Fibroblast of villous mesenchyme (primary cell): Measurements from ENCODE around the gene MAGI1. TPM values are rescaled to one million over a fixed set of nuclear protein-coding genes. Genes with fewer than 3 reads are reported as not detected.

Experiments
- DNase-seq: peaks from one replicate; pipeline ENCODE4 v3.0.0-alpha.2; 2010; ENCODE audit warnings: low read depth
- H3K4me3 ChIP-seq: 2 replicates; pipeline ENCODE4 v1.5.1; 2011; ENCODE audit warnings: low read depth, mild to moderate bottlenecking, low read length
- total RNA-seq: library from RNA; depleted of rRNA; stranded (reverse); fragments of >200 nt; gene quantifications from 2 replicates; pipeline ENCODE4 v1.2.3, GENCODE V29; 2012
- TF ChIP-seq, protein P1 (sequence below): IDR thresholded peaks from 2 replicates; pipeline ENCODE4 v1.5.1; 2012; ENCODE audit warnings: low read depth, mild to moderate bottlenecking, low read length; ENCODE audit not compliant: insufficient read depth

MAGI1 gene
- total RNA-seq, 1 donor = 20.7 TPM

DNA sequence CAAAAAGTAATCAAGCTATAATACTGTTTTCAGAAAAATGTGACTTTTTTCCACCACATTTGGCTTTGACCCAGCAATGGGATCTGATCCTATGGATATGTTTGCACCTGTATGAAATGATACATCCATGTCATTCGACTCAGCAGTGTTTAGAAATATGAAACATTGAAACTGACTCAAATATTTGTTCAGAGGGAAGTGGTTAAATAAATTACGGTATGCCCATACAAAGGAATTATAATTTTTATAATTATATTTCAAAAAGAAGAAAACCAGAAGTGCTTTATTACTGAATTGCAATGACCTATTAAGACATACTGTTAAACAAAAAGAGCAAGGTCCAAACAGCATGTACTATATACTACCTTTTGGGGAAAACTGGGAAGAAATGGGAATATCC, 546.5 kb downstream of the MAGI1 start:
- H3K4me3 ChIP-seq = no peak overlapping the region
- no peak for DNase-seq
- TF ChIP-seq, protein P1, sequence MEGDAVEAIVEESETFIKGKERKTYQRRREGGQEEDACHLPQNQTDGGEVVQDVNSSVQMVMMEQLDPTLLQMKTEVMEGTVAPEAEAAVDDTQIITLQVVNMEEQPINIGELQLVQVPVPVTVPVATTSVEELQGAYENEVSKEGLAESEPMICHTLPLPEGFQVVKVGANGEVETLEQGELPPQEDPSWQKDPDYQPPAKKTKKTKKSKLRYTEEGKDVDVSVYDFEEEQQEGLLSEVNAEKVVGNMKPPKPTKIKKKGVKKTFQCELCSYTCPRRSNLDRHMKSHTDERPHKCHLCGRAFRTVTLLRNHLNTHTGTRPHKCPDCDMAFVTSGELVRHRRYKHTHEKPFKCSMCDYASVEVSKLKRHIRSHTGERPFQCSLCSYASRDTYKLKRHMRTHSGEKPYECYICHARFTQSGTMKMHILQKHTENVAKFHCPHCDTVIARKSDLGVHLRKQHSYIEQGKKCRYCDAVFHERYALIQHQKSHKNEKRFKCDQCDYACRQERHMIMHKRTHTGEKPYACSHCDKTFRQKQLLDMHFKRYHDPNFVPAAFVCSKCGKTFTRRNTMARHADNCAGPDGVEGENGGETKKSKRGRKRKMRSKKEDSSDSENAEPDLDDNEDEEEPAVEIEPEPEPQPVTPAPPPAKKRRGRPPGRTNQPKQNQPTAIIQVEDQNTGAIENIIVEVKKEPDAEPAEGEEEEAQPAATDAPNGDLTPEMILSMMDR = no peak

DNA sequence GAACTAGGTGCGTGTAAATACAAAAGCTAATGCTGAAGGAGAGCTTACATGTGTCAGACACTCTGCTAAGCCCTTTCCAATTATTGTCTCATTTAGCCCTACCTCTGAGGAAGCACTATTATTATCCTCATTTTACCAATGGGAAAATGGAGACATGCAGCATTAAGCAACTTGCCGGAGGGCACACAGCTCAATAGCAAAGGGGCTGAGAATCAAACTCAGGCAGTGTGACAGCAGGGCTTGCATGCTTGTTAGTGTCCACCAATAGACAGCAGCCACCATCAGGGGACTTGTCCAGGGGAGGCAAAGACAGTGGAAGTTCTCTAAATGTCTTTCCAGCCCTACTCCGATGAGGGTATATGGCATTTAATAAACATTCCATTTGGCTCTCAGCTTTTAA, 548.6 kb downstream of the MAGI1 start:
- DNase-seq = no peak
- H3K4me3 ChIP-seq = no peak overlapping the region
- TF ChIP-seq, protein P1 = no peak

DNA sequence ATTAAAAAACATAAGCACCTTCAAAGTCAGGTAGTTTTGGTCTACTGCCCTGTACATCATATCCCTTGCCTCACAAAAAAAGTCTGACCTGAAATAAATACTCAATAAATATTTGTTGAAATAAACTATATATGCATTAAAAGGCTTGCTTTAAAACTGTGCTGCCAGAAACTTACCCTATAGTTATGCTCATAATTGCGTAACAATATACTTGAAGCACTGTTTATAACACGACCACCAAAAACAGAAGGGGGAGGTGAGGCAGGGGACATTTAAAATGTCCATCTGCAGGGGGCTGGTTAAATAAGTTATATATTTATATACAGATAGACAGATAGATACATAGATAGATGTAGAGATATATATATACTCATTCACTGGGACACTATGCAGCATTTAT, 549.5 kb downstream of the MAGI1 start:
- DNase-seq = no peak
- no peak overlapping the region for H3K4me3 ChIP-seq
- TF ChIP-seq, protein P1 = no peak

DNA sequence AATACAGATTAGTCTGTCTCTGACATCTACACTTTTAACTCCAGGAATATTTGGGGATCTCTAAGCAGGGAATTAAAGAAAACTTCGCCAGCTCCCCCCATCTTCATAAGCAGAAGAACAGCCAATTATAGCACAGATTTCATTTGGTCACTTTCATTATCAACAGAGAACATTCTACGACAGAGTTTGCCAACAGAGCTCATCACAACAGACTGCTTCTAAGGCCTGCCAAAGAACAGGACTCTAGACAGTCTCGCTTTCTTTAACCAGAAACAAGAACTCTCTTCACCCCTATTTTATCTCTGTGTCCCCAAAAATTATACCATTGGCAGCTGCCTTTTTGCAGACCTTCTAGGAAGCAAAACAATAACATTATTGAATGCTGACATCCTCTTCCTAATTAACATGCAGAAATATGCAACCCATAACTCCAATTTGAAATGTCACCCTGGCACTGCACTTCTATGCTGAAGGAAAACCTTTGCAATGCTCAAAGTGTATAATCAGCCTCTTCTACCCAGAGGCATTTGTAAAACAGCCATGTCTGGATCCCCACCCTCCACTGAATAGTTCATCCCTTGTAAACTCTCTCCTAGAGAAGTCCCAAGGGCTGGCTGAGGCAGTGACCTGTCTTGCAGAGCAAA, 552.8 kb downstream of the MAGI1 start:
- no peak overlapping the region for H3K4me3 ChIP-seq
- DNase-seq = no peak
- TF ChIP-seq, protein P1 = no peak

DNA sequence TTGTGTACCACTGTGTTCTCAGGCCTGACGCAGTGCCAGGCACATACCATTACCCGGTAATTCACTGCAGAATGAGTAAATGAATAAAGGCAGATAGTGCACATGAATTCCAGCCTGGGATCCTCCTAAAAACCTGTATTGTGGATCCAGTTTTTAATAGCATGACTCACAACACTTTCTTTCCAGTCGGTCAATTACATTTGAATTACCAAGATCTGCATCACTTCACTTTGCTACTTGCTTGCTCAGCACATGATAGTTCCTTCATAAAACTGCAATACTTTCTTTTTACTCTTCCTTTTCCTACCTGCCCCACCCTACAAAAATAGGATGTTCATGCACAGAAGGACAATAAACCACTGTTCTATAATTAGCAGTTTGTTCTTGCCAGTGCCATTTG, 553.8 kb downstream of the MAGI1 start:
- TF ChIP-seq, protein P1 = no peak
- no peak for DNase-seq
- H3K4me3 ChIP-seq = no peak overlapping the region

DNA sequence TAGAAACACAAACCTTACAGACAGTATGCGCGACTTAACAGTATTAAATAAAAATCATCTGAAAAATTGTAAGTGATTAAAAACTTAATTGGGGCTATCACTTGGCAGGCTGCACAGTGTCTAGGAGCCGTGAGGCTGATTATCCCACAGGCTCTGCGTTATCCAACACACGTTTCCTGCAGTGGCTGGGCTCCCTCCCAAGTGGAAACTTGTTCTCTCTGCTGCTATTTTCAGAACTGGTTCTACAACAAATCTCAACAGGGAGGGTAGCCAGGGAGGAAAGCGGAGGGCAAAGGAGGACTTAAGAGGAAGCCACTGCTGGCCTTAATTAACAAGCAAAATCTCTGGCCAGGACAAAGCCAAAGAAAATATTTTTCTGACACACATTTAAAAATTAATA, 555.2 kb downstream of the MAGI1 start:
- TF ChIP-seq, protein P1 = no peak
- DNase-seq = peak; percentile 6
- H3K4me3 ChIP-seq = no peak overlapping the region

DNA sequence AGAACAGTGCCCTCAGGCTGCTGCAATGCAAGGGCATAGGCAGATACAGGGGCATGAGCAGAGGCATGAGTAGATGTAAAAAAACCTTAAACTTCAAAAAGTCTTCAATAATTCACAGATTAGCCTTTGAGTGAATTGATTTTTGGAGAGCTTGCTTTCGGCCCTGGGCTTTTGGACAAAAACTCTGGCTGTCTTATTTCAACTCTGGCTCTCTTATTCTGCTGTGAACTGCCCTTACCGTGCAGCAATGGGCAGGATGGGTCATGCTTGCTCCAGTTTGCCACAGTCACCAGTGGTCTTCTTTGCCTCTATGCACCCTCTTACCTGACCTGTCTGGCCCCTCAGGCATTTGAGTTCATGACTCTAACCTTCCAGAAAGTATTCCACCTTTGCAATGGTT, 555.7 kb downstream of the MAGI1 start:
- no peak overlapping the region for H3K4me3 ChIP-seq
- TF ChIP-seq, protein P1 = no peak
- no peak for DNase-seq
